ENCODE results near the gene TP53.

- TF ChIP-seq CTCF (IDR thresholded peaks at IDR 0.05), result no peak
- no peak for TF ChIP-seq POLR2AphosphoS5 (IDR thresholded peaks at IDR 0.05; ENCODE audit: low read depth, low read length)
- TF ChIP-seq TCF7L2 (IDR thresholded peaks at IDR 0.05; ENCODE audit: low read depth, low read length), result no peak
- TF ChIP-seq REST (IDR thresholded peaks at IDR 0.05; ENCODE audit: insufficient read depth in 1 of 2, low read depth in 2 of 2, low read length in 1 of 2), result no peak
- TF ChIP-seq SIN3A (IDR thresholded peaks at IDR 0.05; ENCODE audit: borderline replicate concordance, insufficient read depth, low read depth, low read length), result no peak
Observed at GRCh38 chr17:7707446-7707845, 20.2 kb upstream of the TP53 start.
